GM10266 (cell line): Measurements from ENCODE around the gene NHLRC4.
A peak's percentile ranks its signal among the peaks of the same experiment; 100 is the strongest.

Experiments
- DNase-seq: peaks from one replicate; pipeline ENCODE4 v3.0.0; 2012; ENCODE audit errors: extremely low spot score
- TF ChIP-seq, protein P1 (sequence below): IDR thresholded peaks from 2 replicates; pipeline ENCODE4 v1.5.1; 2012; ENCODE audit warnings: mild to moderate bottlenecking, low read depth; ENCODE audit not compliant: control insufficient read depth, insufficient read depth; ENCODE audit errors: missing control alignments

Gene NHLRC4

DNA sequence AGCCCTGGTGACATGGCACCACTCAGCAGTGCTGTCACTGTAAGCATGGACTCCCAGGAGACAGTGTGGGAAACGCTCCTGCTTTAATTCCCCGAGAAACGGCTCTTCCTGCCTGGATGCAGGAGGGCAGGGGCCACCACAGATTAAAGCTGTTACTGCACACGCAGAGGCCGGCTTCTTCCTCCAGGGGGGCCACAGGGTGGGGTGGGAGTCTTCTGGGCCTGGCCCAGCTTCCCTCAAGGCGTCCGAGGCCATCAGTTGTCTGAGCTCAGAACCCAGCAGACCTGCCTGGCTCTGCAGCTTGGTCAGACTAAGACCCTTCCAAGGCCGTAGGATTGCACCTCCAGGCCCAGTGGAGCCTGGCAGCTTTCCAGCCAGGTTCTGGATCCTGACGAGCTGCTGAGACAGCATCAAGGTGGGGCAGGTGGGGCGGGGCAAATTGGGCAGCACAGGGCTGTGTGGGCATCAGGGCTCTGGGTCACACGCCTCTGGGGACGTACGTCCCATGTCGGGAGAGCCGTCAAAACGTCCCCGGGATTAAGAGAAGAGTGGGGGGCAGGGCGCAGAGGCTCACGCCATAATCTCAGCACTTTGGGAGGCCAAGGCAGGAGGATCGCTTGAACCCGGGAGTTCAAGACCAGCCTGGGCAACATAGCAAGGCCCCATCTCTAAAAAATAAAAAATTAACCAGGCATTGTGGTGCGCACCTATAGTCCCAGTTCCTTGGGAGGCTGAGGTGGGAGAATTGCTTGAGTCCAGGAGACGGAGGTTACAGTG is 44.3 kb upstream of the NHLRC4 start:
- TF ChIP-seq, protein P1, sequence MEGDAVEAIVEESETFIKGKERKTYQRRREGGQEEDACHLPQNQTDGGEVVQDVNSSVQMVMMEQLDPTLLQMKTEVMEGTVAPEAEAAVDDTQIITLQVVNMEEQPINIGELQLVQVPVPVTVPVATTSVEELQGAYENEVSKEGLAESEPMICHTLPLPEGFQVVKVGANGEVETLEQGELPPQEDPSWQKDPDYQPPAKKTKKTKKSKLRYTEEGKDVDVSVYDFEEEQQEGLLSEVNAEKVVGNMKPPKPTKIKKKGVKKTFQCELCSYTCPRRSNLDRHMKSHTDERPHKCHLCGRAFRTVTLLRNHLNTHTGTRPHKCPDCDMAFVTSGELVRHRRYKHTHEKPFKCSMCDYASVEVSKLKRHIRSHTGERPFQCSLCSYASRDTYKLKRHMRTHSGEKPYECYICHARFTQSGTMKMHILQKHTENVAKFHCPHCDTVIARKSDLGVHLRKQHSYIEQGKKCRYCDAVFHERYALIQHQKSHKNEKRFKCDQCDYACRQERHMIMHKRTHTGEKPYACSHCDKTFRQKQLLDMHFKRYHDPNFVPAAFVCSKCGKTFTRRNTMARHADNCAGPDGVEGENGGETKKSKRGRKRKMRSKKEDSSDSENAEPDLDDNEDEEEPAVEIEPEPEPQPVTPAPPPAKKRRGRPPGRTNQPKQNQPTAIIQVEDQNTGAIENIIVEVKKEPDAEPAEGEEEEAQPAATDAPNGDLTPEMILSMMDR: no peak
- DNase-seq: no peak

DNA sequence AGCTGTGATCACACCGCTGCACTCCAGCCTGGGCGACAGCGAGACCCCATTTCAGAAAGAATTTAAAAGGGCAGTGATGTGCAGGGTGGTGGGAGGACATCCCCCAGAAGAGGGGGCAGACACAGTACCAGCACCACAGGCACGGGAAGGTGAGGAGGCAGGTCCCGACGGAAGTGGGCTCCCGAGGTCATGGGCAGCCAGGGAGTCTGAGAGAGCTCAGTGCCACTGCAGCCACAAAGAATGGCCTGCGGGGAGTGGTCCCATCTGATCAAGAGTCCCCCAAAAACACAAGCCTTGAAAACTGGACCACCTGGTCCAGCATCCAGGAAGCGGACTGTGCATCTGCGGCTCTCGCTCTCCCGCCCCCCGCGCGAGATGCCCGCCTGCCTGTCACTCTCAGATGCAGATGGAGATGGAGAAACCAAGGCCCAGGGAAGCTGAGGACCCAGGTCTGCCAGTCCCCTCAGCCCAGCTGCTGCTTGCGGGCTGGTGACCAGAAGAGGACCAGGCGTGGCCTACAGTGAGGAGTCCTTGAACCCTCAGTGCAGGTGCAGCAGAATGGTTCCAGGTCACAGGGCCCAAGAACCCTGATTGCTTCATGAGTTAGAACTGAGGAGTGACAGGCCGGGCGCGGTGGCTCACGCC is 43.6 kb upstream of the NHLRC4 start:
- TF ChIP-seq, protein P1: no peak
- no peak for DNase-seq

DNA sequence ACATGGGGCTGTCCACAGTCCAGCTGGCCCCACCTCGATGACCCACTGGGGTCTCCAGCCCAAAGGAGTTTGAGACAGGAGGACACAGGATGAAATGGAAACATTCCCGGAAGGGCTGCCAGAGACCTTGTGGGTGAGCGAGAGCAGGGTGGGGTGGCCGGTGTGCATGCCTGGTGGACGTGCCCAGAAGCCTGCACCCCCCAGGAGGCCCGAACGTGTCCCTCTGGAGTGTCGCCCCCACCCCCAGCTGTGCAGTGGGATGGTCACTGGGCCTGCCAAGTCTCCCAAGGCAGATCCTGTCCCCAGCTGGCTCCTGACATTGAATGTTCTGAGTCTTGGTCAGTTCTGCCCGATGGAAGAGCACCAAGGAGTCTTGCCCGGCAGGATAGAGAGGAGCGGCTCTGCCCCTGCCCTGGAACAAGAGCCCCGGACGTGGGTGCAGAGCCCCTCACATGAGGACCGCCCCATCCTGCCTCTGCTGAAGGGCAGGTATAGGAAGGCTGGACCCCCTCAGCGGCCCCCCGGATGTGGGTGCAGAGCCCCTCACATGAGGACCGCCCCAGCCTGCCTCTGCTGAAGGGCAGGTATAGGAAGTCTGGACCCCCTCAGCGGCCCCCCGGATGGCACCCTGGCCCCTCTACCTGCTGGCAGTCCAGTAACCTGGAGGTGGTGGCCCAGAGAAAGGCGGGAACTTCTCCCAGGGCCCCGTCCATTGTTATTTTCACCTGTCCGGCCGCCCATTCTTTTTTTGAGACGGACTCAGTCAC is 42.3 kb upstream of the NHLRC4 start:
- TF ChIP-seq, protein P1: no peak
- DNase-seq: no peak

DNA sequence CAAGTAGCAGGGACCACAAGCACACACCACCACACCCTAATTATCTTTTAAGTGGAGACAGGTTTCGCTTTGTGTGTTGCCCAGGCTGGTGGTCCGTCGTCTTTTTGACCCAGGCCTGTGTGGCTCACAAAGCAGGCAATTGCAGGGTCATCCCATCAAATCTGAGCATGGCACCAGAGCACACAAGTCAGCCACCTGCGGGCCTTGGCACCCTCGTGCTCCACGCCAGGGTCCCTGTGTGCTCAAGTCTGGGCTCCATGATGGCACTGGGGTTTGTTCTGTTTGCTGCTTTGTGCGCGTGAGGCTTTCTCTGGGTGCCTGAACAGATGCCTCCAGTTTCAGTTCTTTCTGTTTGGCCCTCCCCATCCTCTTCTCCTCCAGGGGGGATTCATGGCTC is 41.7 kb upstream of the NHLRC4 start:
- TF ChIP-seq, protein P1: no peak
- no peak for DNase-seq

DNA sequence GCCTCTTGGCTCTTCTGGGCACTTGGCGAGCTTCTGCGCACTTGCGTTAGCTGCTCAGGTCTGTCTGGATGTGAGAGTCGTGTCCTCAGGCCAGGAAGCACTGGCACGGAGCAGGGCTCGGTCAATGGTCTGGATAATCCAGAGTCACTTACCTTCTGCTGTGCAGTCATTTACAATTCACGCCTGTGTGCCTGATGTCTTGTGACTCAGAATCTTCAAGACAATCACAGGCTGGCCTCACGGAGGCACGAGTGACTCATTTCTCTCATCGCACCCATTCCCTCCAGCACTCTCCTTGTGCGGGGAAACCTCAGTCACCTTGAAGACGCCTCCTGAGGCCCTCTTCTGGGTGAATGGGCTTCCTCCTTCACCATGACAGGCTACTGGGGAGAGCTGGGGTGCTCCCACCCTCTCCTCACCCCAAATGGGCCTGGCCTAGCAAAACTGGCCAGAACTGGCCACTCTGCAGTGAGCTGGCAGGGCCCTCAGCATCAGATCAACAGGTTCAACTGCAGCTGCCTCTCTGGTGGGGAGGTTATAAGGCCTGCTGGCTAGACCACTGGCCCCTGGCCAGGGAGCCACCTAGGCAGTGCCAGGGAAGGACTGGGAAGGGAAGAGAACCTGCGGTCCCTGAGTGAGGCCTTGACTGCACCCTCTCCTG is 41.2 kb upstream of the NHLRC4 start:
- DNase-seq: peak; percentile 68
- TF ChIP-seq, protein P1: peak; percentile 11

DNA sequence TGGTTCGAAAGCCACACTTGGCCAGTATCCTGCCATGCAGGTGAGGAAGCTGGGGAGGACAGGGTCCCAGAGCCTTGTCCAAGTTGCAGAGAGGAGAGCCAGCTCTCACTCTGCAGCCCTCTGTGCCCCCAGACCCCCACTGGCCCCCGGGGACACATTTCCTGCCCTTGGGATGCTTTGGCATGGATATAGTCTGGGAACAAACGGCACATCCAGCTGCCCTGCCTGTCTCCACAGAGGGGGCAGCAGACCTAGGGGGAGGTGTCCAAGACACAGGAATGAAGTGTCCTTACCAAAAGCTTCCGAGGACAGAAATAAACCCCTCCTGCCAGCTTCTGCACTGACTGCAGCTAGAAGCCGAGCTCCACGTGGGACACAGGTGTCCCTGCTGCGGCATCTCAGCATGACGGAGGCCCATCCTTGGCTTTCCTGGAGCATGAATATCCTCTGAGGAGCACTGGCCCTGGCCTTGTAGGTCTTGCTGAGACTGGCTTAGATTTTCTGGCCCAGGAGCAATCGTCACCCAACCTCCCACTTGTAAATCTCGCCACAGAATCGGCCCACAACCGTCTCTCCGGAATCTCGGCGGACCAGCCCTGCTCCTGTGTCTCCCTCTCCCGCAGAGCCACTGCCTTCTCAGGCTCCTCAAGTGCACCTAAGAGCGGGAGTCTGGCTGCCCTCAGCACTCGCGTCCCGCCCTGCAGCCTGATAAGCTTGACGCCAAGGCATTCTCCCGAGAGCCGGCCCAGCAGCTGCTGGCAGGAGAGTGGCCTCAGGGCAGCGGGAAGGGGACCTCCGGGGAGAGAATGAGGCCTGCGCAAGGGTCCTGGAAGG is 40.4 kb upstream of the NHLRC4 start:
- TF ChIP-seq, protein P1: no peak
- no peak for DNase-seq
